HG02763 (cell line): ENCODE measurements around the gene DLGAP3.

ENCODE experiments used
- ATAC-seq: cut with Tn5 transposase; IDR thresholded peaks from one replicate; pipeline ENCODE4 v1.9.1; 2021; ENCODE audit warnings: mild to moderate bottlenecking, moderate library complexity; ENCODE audit not compliant: unreplicated experiment

DLGAP3 gene

GRCh38 chr1:34928699-34929496 is 552 bp downstream of the DLGAP3 start:
- ATAC-seq, result no peak

- ATAC-seq, result no peak
Observed at GRCh38 chr1:34928066-34928696, 1.3 kb downstream of the DLGAP3 start.

- no peak for ATAC-seq
Observed at GRCh38 chr1:34927316-34927715, 2.1 kb downstream of the DLGAP3 start.

GRCh38 chr1:34926894-34927293 is 2.6 kb downstream of the DLGAP3 start:
- no peak for ATAC-seq

GRCh38 chr1:34926156-34926555 is 3.3 kb downstream of the DLGAP3 start:
- no peak for ATAC-seq

GRCh38 chr1:34925730-34926129 is 3.7 kb downstream of the DLGAP3 start:
- ATAC-seq, result no peak

GRCh38 chr1:34924759-34925555 is 4.5 kb downstream of the DLGAP3 start:
- no peak for ATAC-seq

GRCh38 chr1:34923490-34923889 is 6.0 kb downstream of the DLGAP3 start:
- ATAC-seq, result no peak

- ATAC-seq, result no peak
Observed at GRCh38 chr1:34918977-34919561, 10.4 kb downstream of the DLGAP3 start.

GRCh38 chr1:34918386-34918976 is 11.0 kb downstream of the DLGAP3 start:
- no peak for ATAC-seq

GRCh38 chr1:34917017-34917416 is 12.4 kb downstream of the DLGAP3 start:
- ATAC-seq, result no peak

GRCh38 chr1:34916104-34916503 is 13.3 kb downstream of the DLGAP3 start:
- ATAC-seq, result no peak

- ATAC-seq, result no peak
Observed at GRCh38 chr1:34915521-34915920, 13.9 kb downstream of the DLGAP3 start.

GRCh38 chr1:34914958-34915357 is 14.5 kb downstream of the DLGAP3 start:
- no peak for ATAC-seq

GRCh38 chr1:34911465-34911864 is 18.0 kb downstream of the DLGAP3 start:
- ATAC-seq, result no peak

GRCh38 chr1:34910425-34910824 is 19.0 kb downstream of the DLGAP3 start:
- no peak for ATAC-seq

GRCh38 chr1:34908369-34908768 is 21.1 kb downstream of the DLGAP3 start:
- no peak for ATAC-seq

- no peak for ATAC-seq
Observed at GRCh38 chr1:34907487-34908090, 21.9 kb downstream of the DLGAP3 start.

GRCh38 chr1:34906756-34907155 is 22.7 kb downstream of the DLGAP3 start:
- no peak for ATAC-seq

GRCh38 chr1:34906222-34906621 is 23.2 kb downstream of the DLGAP3 start:
- no peak for ATAC-seq

GRCh38 chr1:34905098-34905459 is 24.4 kb downstream of the DLGAP3 start:
- no peak for ATAC-seq
